Caco-2 (cell line): ENCODE measurements around the gene MSLN. TPM values are rescaled to one million over a fixed set of nuclear protein-coding genes. Genes with fewer than 3 reads are reported as not detected.

Experiments
- BruUV-seq: library from RNA; stranded (reverse); fragments of 400-500 nt; replicated peaks from 2 replicates; lab custom pipeline; 2021; lab: Mats Ljungman, UMichigan
- CTCF ChIA-PET: fragments of 300-600 bp; sonication (Branson Sonifier 250); formaldehyde crosslinking; loops from one replicate; lab custom pipeline; 2022; ENCODE audit warnings: antibody characterized with exemption; lab: Charles Lee
- POLR2A ChIA-PET: fragments of 300-600 bp; sonication (Branson Sonifier 250); formaldehyde crosslinking; loops from one replicate; lab custom pipeline; 2022; ENCODE audit warnings: antibody characterized with exemption; lab: Charles Lee
- DNase-seq, 2 experiments: peaks; one replicate each; pipeline versions ENCODE4 v3.0.0 to v3.0.0-alpha.2; 2020 to 2022
- H3K27me3 ChIP-seq: replicated peaks from 2 replicates; pipeline ENCODE4 v1.6.0; 2011; ENCODE audit warnings: low read length; ENCODE audit not compliant: control insufficient read depth, insufficient read depth
- H3K36me3 ChIP-seq: 2 replicates; pipeline ENCODE4 v1.5.1; 2011; ENCODE audit warnings: low read length; ENCODE audit not compliant: control insufficient read depth, insufficient read depth
- H3K4me1 ChIP-seq: fragments of 250-450 bp; sonication (Bioruptor Pico); 2 replicates; pipeline ENCODE4 v1.5.1; 2020; ENCODE audit warnings: mild to moderate bottlenecking
- H3K4me3 ChIP-seq: 2 replicates; pipeline ENCODE4 v1.5.1; 2011; ENCODE audit warnings: low read depth, mild to moderate bottlenecking, control low read depth, low read length
- H3K9me3 ChIP-seq: fragments of 250-450 bp; sonication (Bioruptor Pico); 2 replicates; pipeline ENCODE4 v1.5.1; 2020; ENCODE audit warnings: mild to moderate bottlenecking, moderate library complexity
- H3K27ac Mint-ChIP-seq: one replicate; pipeline ENCODE4 v1.8.0; 2022; ENCODE audit warnings: mixed read lengths; ENCODE audit not compliant: unreplicated experiment
- H3K27me3 Mint-ChIP-seq: one replicate; pipeline ENCODE4 v1.8.0; 2022; ENCODE audit warnings: mixed read lengths; ENCODE audit not compliant: insufficient read depth, unreplicated experiment
- H3K36me3 Mint-ChIP-seq: one replicate; pipeline ENCODE4 v1.8.0; 2022; ENCODE audit warnings: mild to moderate bottlenecking, mixed read lengths; ENCODE audit not compliant: insufficient read depth, unreplicated experiment
- H3K4me1 Mint-ChIP-seq: one replicate; pipeline ENCODE4 v1.8.0; 2022; ENCODE audit warnings: low read depth, mixed read lengths; ENCODE audit not compliant: unreplicated experiment
- H3K4me3 Mint-ChIP-seq: one replicate; pipeline ENCODE4 v1.8.0; 2022; ENCODE audit warnings: mild to moderate bottlenecking, moderate library complexity, mixed read lengths; ENCODE audit not compliant: unreplicated experiment
- H3K9me3 Mint-ChIP-seq: one replicate; pipeline ENCODE4 v1.8.0; 2022; ENCODE audit warnings: mixed read lengths; ENCODE audit not compliant: unreplicated experiment
- intact Hi-C: fragments of 100-400 bp; cut with micrococcal nuclease; formaldehyde crosslinking; loops from one replicate; pipeline ENCODE4 v1.10.0; 2022; ENCODE audit not compliant: unreplicated experiment
- total RNA-seq: library from RNA; stranded (reverse); gene quantifications from 2 replicates; pipeline ENCODE4 v1.2.3, GENCODE V29; 2022
- TF ChIP-seq, protein P1 (sequence below), 2 experiments: fragments of 200-600 bp in 1 of 2; IDR thresholded peaks; 1 replicate in 1 of 2; 2 replicates in 1 of 2; pipeline versions ENCODE4 v1.5.1 to v1.8.0; 2011 to 2022; ENCODE audit warnings: antibody characterized with exemption in 1 of 2, control low read depth in 1 of 2, inconsistent platforms in 1 of 2, low read depth in 1 of 2, low read length in 1 of 2, mild to moderate bottlenecking in 1 of 2, moderate library complexity in 1 of 2; ENCODE audit not compliant: insufficient read depth in 1 of 2, severe bottlenecking in 1 of 2, unreplicated experiment in 1 of 2

Gene MSLN
- total RNA-seq, 1 experiment from 2014 or later, result 0.36 TPM

- H3K4me1 Mint-ChIP-seq, result peaks cover 7% of the 10 kb centered on the region
- no peaks in the 10 kb centered on the region for H3K9me3 Mint-ChIP-seq
- TF ChIP-seq, protein P1, sequence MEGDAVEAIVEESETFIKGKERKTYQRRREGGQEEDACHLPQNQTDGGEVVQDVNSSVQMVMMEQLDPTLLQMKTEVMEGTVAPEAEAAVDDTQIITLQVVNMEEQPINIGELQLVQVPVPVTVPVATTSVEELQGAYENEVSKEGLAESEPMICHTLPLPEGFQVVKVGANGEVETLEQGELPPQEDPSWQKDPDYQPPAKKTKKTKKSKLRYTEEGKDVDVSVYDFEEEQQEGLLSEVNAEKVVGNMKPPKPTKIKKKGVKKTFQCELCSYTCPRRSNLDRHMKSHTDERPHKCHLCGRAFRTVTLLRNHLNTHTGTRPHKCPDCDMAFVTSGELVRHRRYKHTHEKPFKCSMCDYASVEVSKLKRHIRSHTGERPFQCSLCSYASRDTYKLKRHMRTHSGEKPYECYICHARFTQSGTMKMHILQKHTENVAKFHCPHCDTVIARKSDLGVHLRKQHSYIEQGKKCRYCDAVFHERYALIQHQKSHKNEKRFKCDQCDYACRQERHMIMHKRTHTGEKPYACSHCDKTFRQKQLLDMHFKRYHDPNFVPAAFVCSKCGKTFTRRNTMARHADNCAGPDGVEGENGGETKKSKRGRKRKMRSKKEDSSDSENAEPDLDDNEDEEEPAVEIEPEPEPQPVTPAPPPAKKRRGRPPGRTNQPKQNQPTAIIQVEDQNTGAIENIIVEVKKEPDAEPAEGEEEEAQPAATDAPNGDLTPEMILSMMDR (IDR thresholded peaks at IDR 0.05; ENCODE audit: insufficient read depth in 1 of 2, low read depth in 1 of 2, low read length in 1 of 2, severe bottlenecking in 1 of 2, unreplicated experiment in 1 of 2), result no peak
- no peaks in the 10 kb centered on the region for H3K9me3 ChIP-seq
- H3K36me3 Mint-ChIP-seq, result peaks cover 17% of the 10 kb centered on the region
- POLR2A ChIA-PET, result no interaction called here
- no TSS peak for BruUV-seq
- CTCF ChIA-PET, result interaction anchor here (1.7 kb wide), 1 partner anchor 13 kb away, joined by 10 read pairs; no protein-coding TSS in a partner anchor
- peaks cover 31% of the 10 kb centered on the region for H3K4me1 ChIP-seq
- no peaks in the 10 kb centered on the region for H3K27me3 Mint-ChIP-seq
- H3K4me3 Mint-ChIP-seq, result peak within 1 kb of the TSS; percentile 66
- H3K27ac Mint-ChIP-seq, result no peak within 1 kb of the TSS
- peak within 1 kb of the TSS; percentile 71 for H3K4me3 ChIP-seq
- H3K36me3 ChIP-seq, result no peaks in the 10 kb centered on the region
- intact Hi-C loops, result loop anchor here (10.0 kb wide), 1 partner anchor 70 kb away; the partner anchor contains the start of genes CHTF18 and RPUSD1
- no peaks in the 10 kb centered on the region for H3K27me3 ChIP-seq
- DNase-seq, result peak; percentile 84 to 94
Measured at GRCh38 chr16:714558-715476, 45.7 kb upstream of the MSLN start, which contains the start of gene METRN. METRN (plus strand) TSS chr16:715118; CDS start chr16:715290, 172 bp downstream.

GRCh38 chr16:715477-716199, 44.9 kb upstream of the MSLN start:
- Mint-ChIP-seq H3K4me1 (peaks cover 7% of the 10 kb centered on the region), H3K27ac (no peak overlapping the region), H3K4me3 (peak overlapping the region; percentile 66), H3K27me3 (no peaks in the 10 kb centered on the region), H3K36me3 (peaks cover 17% of the 10 kb centered on the region), H3K9me3 (no peaks in the 10 kb centered on the region)
- no TSS peak for BruUV-seq
- no peaks in the 10 kb centered on the region for H3K9me3 ChIP-seq
- ChIA-PET POLR2A (interaction anchor here (1.1 kb wide), 1 partner anchor 13 kb away, joined by 4 read pairs; no protein-coding TSS in a partner anchor), CTCF (interaction anchor here (0.6 to 1.7 kb wide), 5 partner anchors 9 to 73 kb away, joined by 3 to 10 read pairs (median 5); partner anchors contain the start of genes CHTF18, CIAO3 and WDR24)
- peak overlapping the region; percentile 71 for H3K4me3 ChIP-seq
- TF ChIP-seq, protein P1 (IDR thresholded peaks at IDR 0.05; ENCODE audit: insufficient read depth in 1 of 2, low read depth in 1 of 2, low read length in 1 of 2, severe bottlenecking in 1 of 2, unreplicated experiment in 1 of 2), result peak; percentile 10 to 17
- H3K27me3 ChIP-seq, result no peaks in the 10 kb centered on the region
- DNase-seq, result peak in 1 of 2 experiments; percentile 60
- no peaks in the 10 kb centered on the region for H3K36me3 ChIP-seq
- H3K4me1 ChIP-seq, result peaks cover 33% of the 10 kb centered on the region
- intact Hi-C loops, result loop anchor here (10.0 kb wide), 1 partner anchor 69 kb away; the partner anchor contains the start of genes CHTF18 and RPUSD1
